ENCODE results near the gene NFIC.
"Not testable (repeated sequence)": the region's sequence is repeated elsewhere in the genome, so short reads cannot be mapped to it uniquely, and the experiment has no call there.

Gene NFIC

GRCh38 chr19:3367628-3368440 lies 1.5 kb downstream of the NFIC start:
- in situ Hi-C loops (cut with HindIII; ENCODE audit: low pct_ligation_motif_present, low pct_unique_long_range_greater_than_20kb, low sequenced_read_pairs) = no loop called here
- no peak for DNase-seq

DNA sequence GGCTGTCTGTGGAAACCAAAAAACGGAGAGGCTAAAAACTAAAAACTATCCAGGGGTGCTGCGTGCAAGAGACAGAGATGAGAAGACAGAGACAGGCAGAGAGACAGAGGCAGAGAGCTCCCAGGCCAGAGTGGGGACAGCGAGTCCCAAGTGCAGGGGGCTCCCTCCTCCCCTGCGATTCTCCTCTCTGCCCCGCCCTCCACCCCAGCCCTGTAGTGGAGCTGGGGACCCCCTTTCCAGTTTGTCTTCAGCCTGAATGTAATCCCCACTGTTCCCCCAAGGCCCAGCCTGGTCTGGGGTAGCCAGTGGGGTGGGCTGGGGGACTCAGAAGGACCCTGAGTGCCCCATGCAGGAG lies 2.0 kb downstream of the NFIC start:
- in situ Hi-C loops (cut with HindIII; ENCODE audit: low pct_ligation_motif_present, low pct_unique_long_range_greater_than_20kb, low sequenced_read_pairs) = no loop called here
- no peak for DNase-seq

DNA sequence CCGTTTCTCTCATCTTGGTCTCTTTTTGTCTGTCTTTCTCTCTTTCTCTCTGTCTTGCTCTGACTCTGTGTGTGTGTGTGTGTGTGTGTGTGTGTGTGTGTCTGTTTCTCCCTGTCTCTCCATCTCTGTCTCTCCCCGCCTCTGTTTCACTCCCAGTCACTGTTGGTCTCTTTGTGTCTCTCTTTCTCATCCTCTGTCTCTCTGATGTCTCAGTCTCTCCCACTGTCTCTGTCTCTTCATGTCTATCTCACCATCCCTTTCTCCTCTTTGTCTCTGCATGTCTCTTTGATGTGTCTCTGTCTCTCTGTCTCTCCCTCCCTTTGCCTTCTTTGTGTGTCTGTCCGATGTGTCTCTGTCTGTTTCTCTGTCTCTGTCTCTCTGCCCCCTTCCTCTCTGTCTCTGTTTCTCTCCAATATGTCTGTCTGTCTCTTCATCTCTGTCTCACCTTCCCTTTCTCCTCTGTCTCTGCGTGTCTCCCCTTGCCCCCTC lies 2.5 kb downstream of the NFIC start:
- in situ Hi-C loops (cut with HindIII; ENCODE audit: low pct_ligation_motif_present, low pct_unique_long_range_greater_than_20kb, low sequenced_read_pairs) = no loop called here
- no peak for DNase-seq

- DNase-seq = peak; percentile 55
- in situ Hi-C loops (cut with HindIII; ENCODE audit: low pct_ligation_motif_present, low pct_unique_long_range_greater_than_20kb, low sequenced_read_pairs) = no loop called here
Observed at GRCh38 chr19:3369337-3370213, 3.2 kb downstream of the NFIC start.

DNA sequence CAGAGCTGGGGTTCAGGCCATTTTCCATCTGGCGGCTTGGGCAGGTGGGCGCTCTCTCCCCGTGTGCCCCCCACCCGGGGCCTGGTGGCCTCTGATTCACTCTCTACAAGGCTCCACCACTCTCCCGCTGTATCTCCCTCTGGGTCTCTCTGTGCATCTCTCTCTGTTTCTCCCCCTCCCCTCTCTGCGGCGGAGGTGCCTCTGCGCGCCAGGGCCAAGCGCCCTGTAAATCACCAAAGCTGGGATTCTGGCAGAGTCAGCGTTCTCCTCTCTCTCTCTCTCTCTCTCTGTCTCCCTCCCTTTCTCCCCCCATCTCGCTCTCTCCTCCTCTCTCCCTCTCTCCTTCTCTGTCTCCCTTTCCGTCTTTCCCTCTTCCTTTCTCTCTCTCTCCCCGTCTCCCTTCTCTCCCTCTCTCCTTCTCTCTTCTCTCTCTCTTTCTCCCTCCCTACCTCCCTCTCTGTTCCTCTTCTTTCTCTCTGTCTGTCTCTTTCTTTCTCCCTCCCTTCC lies 3.9 kb downstream of the NFIC start:
- DNase-seq = no peak
- in situ Hi-C loops (cut with HindIII; ENCODE audit: low pct_ligation_motif_present, low pct_unique_long_range_greater_than_20kb, low sequenced_read_pairs) = no loop called here

DNA sequence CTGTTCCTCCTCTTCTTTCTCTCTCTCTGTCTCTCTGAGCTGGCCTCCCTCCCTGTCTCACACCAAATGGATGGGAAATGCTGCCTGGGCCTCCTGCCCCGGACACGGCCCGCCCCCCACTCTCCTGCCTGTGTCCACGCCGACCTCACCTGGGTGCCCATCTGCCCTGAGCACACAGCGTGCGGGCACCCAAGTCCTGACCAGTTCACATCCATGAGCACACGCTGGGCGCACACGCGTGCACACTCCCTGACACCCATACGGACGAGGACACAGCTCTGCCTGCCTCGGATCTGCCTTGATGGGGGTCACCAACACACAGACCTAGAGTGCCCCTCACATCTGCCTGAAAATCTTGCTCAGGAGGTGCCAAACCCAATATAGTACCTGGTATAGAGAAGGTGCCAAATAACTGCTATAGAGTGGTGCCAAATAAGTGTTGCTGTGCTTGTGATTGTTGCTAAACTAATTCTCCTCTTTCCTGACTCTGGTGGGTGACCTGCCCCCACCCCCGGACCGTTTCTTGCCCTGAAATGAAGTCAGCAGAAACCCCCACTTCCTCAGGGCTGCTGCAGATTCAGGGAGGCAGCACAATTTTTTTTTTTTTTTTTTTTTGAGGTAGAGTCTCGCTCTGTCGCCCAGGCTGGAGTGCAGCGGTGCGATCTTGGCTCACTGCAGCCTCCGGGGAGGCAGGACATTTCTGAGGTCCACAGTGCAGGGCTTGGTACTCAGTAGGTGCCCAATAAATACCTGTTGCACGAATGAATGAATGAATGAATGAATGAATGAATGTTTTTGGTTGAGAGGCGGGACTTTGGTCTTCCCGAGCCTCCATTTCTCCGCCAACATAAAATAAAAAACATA lies 4.6 kb downstream of the NFIC start:
- in situ Hi-C loops (cut with HindIII; ENCODE audit: low pct_ligation_motif_present, low pct_unique_long_range_greater_than_20kb, low sequenced_read_pairs) = no loop called here
- DNase-seq = no peak

- DNase-seq = no peak
- in situ Hi-C loops (cut with HindIII; ENCODE audit: low pct_ligation_motif_present, low pct_unique_long_range_greater_than_20kb, low sequenced_read_pairs) = no loop called here
Observed at GRCh38 chr19:3372413-3372812, 6.0 kb downstream of the NFIC start.

DNA sequence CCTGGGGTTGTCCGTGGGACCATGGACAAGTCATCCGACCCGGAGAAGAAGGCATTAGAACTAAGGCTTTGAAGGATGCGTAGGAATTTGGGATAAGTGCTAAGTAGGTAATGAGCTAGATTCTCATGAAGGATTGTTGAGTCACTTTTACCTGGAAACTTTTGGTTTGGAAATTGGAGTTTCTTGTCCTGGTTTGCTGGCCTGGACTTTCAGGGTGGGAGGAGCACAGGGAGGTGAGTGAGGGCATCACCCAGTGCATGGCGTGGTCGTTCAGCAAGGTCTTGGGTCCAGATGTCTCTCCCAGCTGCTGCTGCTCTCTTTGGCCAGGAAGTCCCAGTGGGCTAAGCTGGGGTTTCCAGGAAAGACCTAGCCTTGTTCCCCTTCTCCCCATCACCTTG lies 7.6 kb downstream of the NFIC start:
- in situ Hi-C loops (cut with HindIII; ENCODE audit: low pct_ligation_motif_present, low pct_unique_long_range_greater_than_20kb, low sequenced_read_pairs) = no loop called here
- no peak for DNase-seq

DNA sequence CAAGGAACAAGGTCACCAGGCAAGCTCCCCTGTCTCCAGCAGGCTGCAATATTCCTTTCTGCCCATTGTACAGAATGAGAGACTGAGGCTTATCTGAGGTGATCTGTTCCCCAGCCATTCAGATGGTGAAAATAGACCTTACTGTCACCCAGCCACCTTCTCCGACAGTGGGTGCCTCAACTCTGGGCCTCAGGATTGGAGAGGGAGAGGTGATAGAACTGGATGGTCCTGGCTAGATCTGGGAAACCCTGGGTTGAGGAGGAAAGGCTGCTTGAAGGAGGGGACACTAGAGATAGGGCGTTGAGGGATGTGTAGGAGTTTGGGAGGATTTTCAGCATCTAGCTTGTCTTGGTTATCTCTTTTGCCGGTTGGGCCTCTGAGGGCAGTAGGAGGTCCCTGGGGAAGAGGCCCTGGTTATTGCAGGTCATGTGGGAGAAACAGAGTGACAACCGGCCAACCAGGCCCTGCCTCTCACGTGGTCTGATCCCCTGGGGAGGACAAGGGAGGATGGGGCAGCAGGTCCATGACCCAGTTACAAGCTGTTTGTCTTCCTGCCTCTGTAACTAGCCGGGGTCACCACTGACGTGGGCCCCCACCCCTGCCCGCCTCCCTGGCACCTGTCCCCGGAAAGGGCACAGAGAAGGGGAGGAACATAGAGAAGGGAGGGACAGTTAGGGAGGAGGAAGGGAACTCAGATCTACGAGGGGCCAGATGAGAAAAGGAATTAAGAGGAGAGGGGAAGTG lies 8.2 kb downstream of the NFIC start:
- no peak for DNase-seq
- in situ Hi-C loops (cut with HindIII; ENCODE audit: low pct_ligation_motif_present, low pct_unique_long_range_greater_than_20kb, low sequenced_read_pairs) = no loop called here

GRCh38 chr19:3375221-3376090 lies 9.1 kb downstream of the NFIC start:
- in situ Hi-C loops (cut with HindIII; ENCODE audit: low pct_ligation_motif_present, low pct_unique_long_range_greater_than_20kb, low sequenced_read_pairs) = no loop called here
- DNase-seq = no peak

- in situ Hi-C loops (cut with HindIII; ENCODE audit: low pct_ligation_motif_present, low pct_unique_long_range_greater_than_20kb, low sequenced_read_pairs); DNase-seq: not testable (repeated sequence)
Observed at GRCh38 chr19:3376091-3376455, 9.7 kb downstream of the NFIC start.

GRCh38 chr19:3378352-3379150 lies 12.2 kb downstream of the NFIC start:
- in situ Hi-C loops (cut with HindIII; ENCODE audit: low pct_ligation_motif_present, low pct_unique_long_range_greater_than_20kb, low sequenced_read_pairs) = no loop called here
- DNase-seq = no peak

DNA sequence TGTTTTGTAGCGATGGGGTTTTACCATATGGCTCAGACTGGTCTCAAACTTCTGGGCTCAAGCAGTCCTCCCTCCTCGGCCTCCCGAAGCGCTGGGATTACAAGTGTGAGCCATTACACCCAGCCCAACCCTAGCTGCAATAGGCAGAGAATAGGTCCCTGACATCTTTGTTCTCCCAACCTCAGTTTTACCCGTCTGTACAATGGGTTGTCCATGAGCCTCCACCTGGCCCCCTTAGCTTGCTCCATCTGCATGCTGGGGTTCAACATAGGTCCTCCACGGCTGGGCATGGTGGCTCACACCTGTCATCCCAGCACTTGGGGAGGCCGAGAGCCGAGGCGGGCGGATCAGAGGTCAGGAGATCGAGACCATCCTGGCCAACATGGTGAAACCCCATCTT lies 14.4 kb downstream of the NFIC start:
- in situ Hi-C loops (cut with HindIII; ENCODE audit: low pct_ligation_motif_present, low pct_unique_long_range_greater_than_20kb, low sequenced_read_pairs) = no loop called here
- DNase-seq = no peak

GRCh38 chr19:3381701-3382372 lies 15.5 kb downstream of the NFIC start:
- in situ Hi-C loops (cut with HindIII; ENCODE audit: low pct_ligation_motif_present, low pct_unique_long_range_greater_than_20kb, low sequenced_read_pairs) = no loop called here
- no peak for DNase-seq

- DNase-seq = no peak
- in situ Hi-C loops (cut with HindIII; ENCODE audit: low pct_ligation_motif_present, low pct_unique_long_range_greater_than_20kb, low sequenced_read_pairs) = no loop called here
Observed at GRCh38 chr19:3382460-3383100, 16.2 kb downstream of the NFIC start.

Data from ACHN (cell line).